H1 (cell line): ENCODE data around the gene ACMSD. TPM values are rescaled to one million over a fixed set of nuclear protein-coding genes. Genes with fewer than 3 reads are reported as not detected.

Experiments used
- CHD7 ChIP-seq: fragments of 300-600 bp; sonication (generic); IDR thresholded peaks from 2 replicates; pipeline ENCODE4 v1.7.1; 2012; ENCODE audit warnings: low read length, moderate library complexity, mild to moderate bottlenecking, inconsistent platforms; ENCODE audit not compliant: insufficient replicate concordance
- EGR1 ChIP-seq: IDR thresholded peaks from 2 replicates; pipeline ENCODE4 v1.6.1; 2011; ENCODE audit warnings: low read depth, low read length, borderline replicate concordance
- EP300 ChIP-seq, 2 experiments: IDR thresholded peaks; 1 replicate in 1 of 2; 2 replicates in 1 of 2; pipeline ENCODE4 v1.6.1; 2011 to 2012; ENCODE audit warnings: low read depth in 2 of 2, low read length in 2 of 2, mild to moderate bottlenecking in 2 of 2, borderline replicate concordance in 1 of 2, inconsistent platforms in 1 of 2, moderate library complexity in 1 of 2
- FOSL1 ChIP-seq: IDR thresholded peaks from 2 replicates; pipeline ENCODE4 v1.6.1; 2011; ENCODE audit warnings: mild to moderate bottlenecking, low read depth, low read length, moderate library complexity; ENCODE audit not compliant: insufficient read depth
- MAFK ChIP-seq: IDR thresholded peaks from 2 replicates; pipeline ENCODE4 v1.6.1; 2012; ENCODE audit warnings: low read depth, mild to moderate bottlenecking, improper control_type of control experiment, low read length
- RAD21 ChIP-seq, 2 experiments: IDR thresholded peaks in 1 of 2; conservative IDR thresholded peaks in 1 of 2; 2 replicates each; pipeline ENCODE4 v1.6.1; 2011; ENCODE audit warnings: low read depth in 2 of 2, low read length in 2 of 2, improper control_type of control experiment in 1 of 2, inconsistent platforms in 1 of 2, mild to moderate bottlenecking in 1 of 2, moderate library complexity in 1 of 2
- RXRA ChIP-seq: IDR thresholded peaks from 2 replicates; pipeline ENCODE4 v1.6.1; 2011; ENCODE audit warnings: low read depth, mild to moderate bottlenecking, low read length, moderate library complexity; ENCODE audit not compliant: insufficient read depth
- SP1 ChIP-seq: IDR thresholded peaks from 2 replicates; pipeline ENCODE4 v1.6.1; 2011; ENCODE audit warnings: low read depth, low read length
- SP4 ChIP-seq: IDR thresholded peaks from 2 replicates; pipeline ENCODE4 v1.6.1; 2012; ENCODE audit warnings: low read length, inconsistent platforms
- SRF ChIP-seq: IDR thresholded peaks from 2 replicates; pipeline ENCODE4 v1.6.1; 2011; ENCODE audit warnings: mild to moderate bottlenecking, low read depth, low read length, moderate library complexity
- polyA plus RNA-seq, 7 experiments: library from polyadenylated mRNA; depleted of rRNA in 3 of 7; stranded (reverse) in 5 of 7; unstranded in 2 of 7; fragments of >200 nt in 5 of 7; fragments of 200-250 nt in 2 of 7; gene quantifications; 1 replicate in 5 of 7; 2 replicates in 1 of 7; 4 replicates in 1 of 7; pipeline versions ENCODE4 v1.2.1 to v1.2.3, GENCODE V29; 2011 to 2013; ENCODE audit warnings: missing spikeins in 2 of 7, mixed read lengths in 2 of 7
- total RNA-seq: library from RNA; stranded (reverse); fragmentation: NEBNext Ultra II Directional; extraction: Animal tissue kit (Norgen Biotek cat#: 25700); gene quantifications from 2 replicates; pipeline ENCODE4 v1.2.1, GENCODE V29; 2021

Gene ACMSD
- total and polyA plus RNA-seq, 2 of the 8 experiments (the other 6 are each of a cell fraction or from before 2014, with no cell fraction given), result not detected

DNA sequence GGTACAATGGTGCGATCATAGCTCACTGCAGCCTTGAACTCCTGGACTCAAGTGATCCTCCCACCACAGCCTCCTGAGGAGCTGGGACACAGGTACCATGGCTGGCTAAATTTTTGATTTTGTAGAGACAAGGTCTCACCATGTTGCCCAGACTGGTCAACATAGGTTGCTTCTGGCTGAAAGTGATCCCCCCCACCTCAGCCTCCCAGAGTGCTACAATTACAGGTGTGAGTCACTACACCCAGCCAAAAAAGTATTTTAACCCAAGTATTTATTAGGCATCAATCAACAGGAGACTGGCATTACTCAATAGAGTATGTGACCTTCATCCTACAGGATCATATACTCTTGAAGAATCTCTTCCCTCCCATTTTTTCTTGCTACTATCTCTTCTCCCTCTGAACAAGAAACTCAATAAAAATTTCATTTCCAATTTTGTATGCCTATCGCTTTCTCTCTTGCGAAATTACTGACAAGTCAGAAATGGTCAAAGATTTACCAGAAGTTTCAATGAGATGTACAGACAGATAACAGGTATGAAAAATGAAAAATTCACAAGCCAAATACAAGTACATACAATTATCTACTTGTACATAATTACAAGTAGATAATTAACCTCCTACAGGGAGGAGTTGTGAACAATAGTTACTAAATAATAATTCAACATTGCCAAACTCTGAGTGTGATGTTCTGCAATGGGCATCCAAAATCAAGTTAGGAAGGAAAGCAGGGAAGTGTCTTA, 45.3 kb downstream of the ACMSD start (continued):
- no peak for TF ChIP-seq CHD7
- no peak for TF ChIP-seq RXRA
- TF ChIP-seq SRF, result no peak
- no peak for TF ChIP-seq RAD21 (IDR thresholded peaks at IDR 0.05 in 1 of 2, conservative IDR thresholded peaks at IDR 0.05 in 1 of 2; ENCODE audit: low read depth in 2 of 2, low read length in 2 of 2)
- no peak for TF ChIP-seq SP1
- TF ChIP-seq MAFK, result no peak
- no peak for TF ChIP-seq EP300 (IDR thresholded peaks at IDR 0.05; ENCODE audit: borderline replicate concordance in 1 of 2, low read depth in 2 of 2, low read length in 2 of 2)
- TF ChIP-seq FOSL1, result no peak
- TF ChIP-seq EGR1, result no peak
- no peak for TF ChIP-seq SP4
